HG03521 (cell line): ENCODE data around the gene SPOUT1.
A peak's percentile ranks its signal among the peaks of the same experiment; 100 is the strongest.
"Not testable (repeated sequence)": the region's sequence is repeated elsewhere in the genome, so short reads cannot be mapped to it uniquely, and the experiment has no call there.

ENCODE experiments used
- ATAC-seq: cut with Tn5 transposase; IDR thresholded peaks from one replicate; pipeline ENCODE4 v1.9.1; 2021; ENCODE audit warnings: mild to moderate bottlenecking, moderate library complexity; ENCODE audit not compliant: unreplicated experiment

SPOUT1 gene

GRCh38 chr9:128810873-128811272, 18.7 kb downstream of the SPOUT1 start:
- no peak for ATAC-seq

GRCh38 chr9:128809831-128810230, 19.8 kb downstream of the SPOUT1 start:
- no peak for ATAC-seq

GRCh38 chr9:128809036-128809599, 20.5 kb downstream of the SPOUT1 start:
- no peak for ATAC-seq

- ATAC-seq = no peak
Observed at GRCh38 chr9:128808543-128808942, 21.1 kb downstream of the SPOUT1 start.

GRCh38 chr9:128807827-128808226, 21.8 kb downstream of the SPOUT1 start:
- ATAC-seq = no peak

GRCh38 chr9:128805661-128806060, 23.9 kb downstream of the SPOUT1 start:
- no peak for ATAC-seq

GRCh38 chr9:128802482-128802881, 27.1 kb downstream of the SPOUT1 start:
- ATAC-seq = no peak

- ATAC-seq = no peak
Observed at GRCh38 chr9:128800061-128800460, 29.5 kb downstream of the SPOUT1 start.

- no peak for ATAC-seq
Observed at GRCh38 chr9:128798896-128799295, 30.7 kb downstream of the SPOUT1 start.

GRCh38 chr9:128794961-128795360, 34.6 kb downstream of the SPOUT1 start:
- ATAC-seq = not testable (repeated sequence)

- ATAC-seq = no peak
Observed at GRCh38 chr9:128792978-128793686, 36.5 kb downstream of the SPOUT1 start.

- ATAC-seq = no peak
Observed at GRCh38 chr9:128792134-128792533, 37.5 kb downstream of the SPOUT1 start.

GRCh38 chr9:128790536-128790935, 39.1 kb downstream of the SPOUT1 start:
- no peak for ATAC-seq

GRCh38 chr9:128788445-128788844, 41.1 kb downstream of the SPOUT1 start:
- ATAC-seq = no peak

- no peak for ATAC-seq
Observed at GRCh38 chr9:128787659-128788058, 41.9 kb downstream of the SPOUT1 start.

- peak; percentile 90 for ATAC-seq
Observed at GRCh38 chr9:128786681-128787601, 42.7 kb downstream of the SPOUT1 start, which contains the start of gene TBC1D13. TSS of gene TBC1D13 (plus strand) at chr9:128787253. CDS start at chr9:128787354, 101 bp downstream.

GRCh38 chr9:128785427-128785826, 44.2 kb downstream of the SPOUT1 start:
- ATAC-seq = no peak

- ATAC-seq = no peak
Observed at GRCh38 chr9:128782669-128783068, 46.9 kb downstream of the SPOUT1 start.

GRCh38 chr9:128781187-128782070, 48.2 kb downstream of the SPOUT1 start:
- no peak for ATAC-seq

GRCh38 chr9:128780093-128780492, 49.5 kb downstream of the SPOUT1 start:
- ATAC-seq = not testable (repeated sequence)

GRCh38 chr9:128774804-128775203, 54.8 kb downstream of the SPOUT1 start:
- ATAC-seq = no peak
